ENCODE measurements around the gene IGFBPL1. TPM values are rescaled to one million over a fixed set of nuclear protein-coding genes. Genes with fewer than 3 reads are reported as not detected.
"Not testable (repeated sequence)": the region's sequence is repeated elsewhere in the genome, so short reads cannot be mapped to it uniquely, and the experiment has no call there.

Gene IGFBPL1
- total RNA-seq, 4 donors from 2014 or later, result not detected

- H3K4me3 ChIP-seq, result no peak overlapping the region
- H3K9me3 ChIP-seq, result no peaks in the 10 kb centered on the region
- DNase-seq (ENCODE audit: low spot score in 2 of 2), result peak in 1 of 2 donors; percentile 10
- no peaks in the 10 kb centered on the region for H3K4me1 ChIP-seq
- H3K27me3 ChIP-seq, result no peaks in the 10 kb centered on the region
- TF ChIP-seq EP300 (IDR thresholded peaks at IDR 0.05), result no peak
- TF ChIP-seq POLR2AphosphoS5 (IDR thresholded peaks at IDR 0.05), result no peak
- no peak for TF ChIP-seq POLR2A (IDR thresholded peaks at IDR 0.05)
- no peak for TF ChIP-seq CTCF (IDR thresholded peaks at IDR 0.05)
- WGBS, result 84% methylated on average over 6 of the region's 6 CpGs
- no peak overlapping the region for H3K27ac ChIP-seq
- H3K36me3 ChIP-seq, result no peaks in the 10 kb centered on the region
These were observed 43.9 kb downstream of the IGFBPL1 start for GRCh38 chr9:38380230-38380871.

GRCh38 chr9:38377336-38378083 is 46.7 kb downstream of the IGFBPL1 start:
- not testable (repeated sequence) for H3K27me3 ChIP-seq, H3K4me3 ChIP-seq, H3K27ac ChIP-seq, H3K9me3 ChIP-seq, H3K36me3 ChIP-seq, H3K4me1 ChIP-seq
- peak in 1 of 2 donors; percentile 52 for DNase-seq (ENCODE audit: low spot score in 2 of 2)
- 93% methylated on average over 14 of the region's 42 CpGs for WGBS

GRCh38 chr9:38376021-38376670 is 48.1 kb downstream of the IGFBPL1 start:
- H3K27me3 ChIP-seq, result no peaks in the 10 kb centered on the region
- H3K9me3 ChIP-seq, result no peaks in the 10 kb centered on the region
- DNase-seq (ENCODE audit: low spot score in 2 of 2), result peak in 1 of 2 donors; percentile 17
- no peaks in the 10 kb centered on the region for H3K4me1 ChIP-seq
- 60% methylated on average over 9 of the region's 9 CpGs for WGBS
- TF ChIP-seq POLR2AphosphoS5 (IDR thresholded peaks at IDR 0.05), result no peak
- TF ChIP-seq EP300 (IDR thresholded peaks at IDR 0.05), result no peak
- TF ChIP-seq CTCF (IDR thresholded peaks at IDR 0.05), result no peak
- TF ChIP-seq POLR2A (IDR thresholded peaks at IDR 0.05), result no peak
- H3K36me3 ChIP-seq, result no peaks in the 10 kb centered on the region
- no peak overlapping the region for H3K27ac ChIP-seq
- H3K4me3 ChIP-seq, result no peak overlapping the region

GRCh38 chr9:38375572-38375963 is 48.7 kb downstream of the IGFBPL1 start:
- no peaks in the 10 kb centered on the region for H3K9me3 ChIP-seq
- no peaks in the 10 kb centered on the region for H3K27me3 ChIP-seq
- no peak overlapping the region for H3K4me3 ChIP-seq
- WGBS, result 86% methylated on average over 10 of the region's 10 CpGs
- H3K36me3 ChIP-seq, result no peaks in the 10 kb centered on the region
- DNase-seq (ENCODE audit: low spot score in 2 of 2), result peak; percentile 25 to 72
- no peaks in the 10 kb centered on the region for H3K4me1 ChIP-seq
- no peak overlapping the region for H3K27ac ChIP-seq
- no peak for TF ChIP-seq EP300 (IDR thresholded peaks at IDR 0.05)
- no peak for TF ChIP-seq CTCF (IDR thresholded peaks at IDR 0.05)
- no peak for TF ChIP-seq POLR2A (IDR thresholded peaks at IDR 0.05)
- no peak for TF ChIP-seq POLR2AphosphoS5 (IDR thresholded peaks at IDR 0.05)

GRCh38 chr9:38374847-38375571 is 49.2 kb downstream of the IGFBPL1 start:
- H3K36me3 ChIP-seq, result no peaks in the 10 kb centered on the region
- no peaks in the 10 kb centered on the region for H3K4me1 ChIP-seq
- H3K27ac ChIP-seq, result no peak overlapping the region
- DNase-seq (ENCODE audit: low spot score in 2 of 2), result peak; percentile 18 to 32
- no peak overlapping the region for H3K4me3 ChIP-seq
- TF ChIP-seq POLR2AphosphoS5 (IDR thresholded peaks at IDR 0.05), result no peak
- no peak for TF ChIP-seq EP300 (IDR thresholded peaks at IDR 0.05)
- no peak for TF ChIP-seq CTCF (IDR thresholded peaks at IDR 0.05)
- no peak for TF ChIP-seq POLR2A (IDR thresholded peaks at IDR 0.05)
- WGBS, result 77% methylated on average over 5 of the region's 5 CpGs
- H3K27me3 ChIP-seq, result no peaks in the 10 kb centered on the region
- H3K9me3 ChIP-seq, result no peaks in the 10 kb centered on the region

Measured in suprapubic skin (tissue), 4 donors.